HG03097 (cell line): Measurements from ENCODE around the gene PCDHGB4.
"Not testable (repeated sequence)": the region's sequence is repeated elsewhere in the genome, so short reads cannot be mapped to it uniquely, and the experiment has no call there.

Experiments used
- ATAC-seq: cut with Tn5 transposase; IDR thresholded peaks from one replicate; pipeline ENCODE4 v1.9.1; 2021; ENCODE audit not compliant: unreplicated experiment, low FRiP score

PCDHGB4 gene

DNA sequence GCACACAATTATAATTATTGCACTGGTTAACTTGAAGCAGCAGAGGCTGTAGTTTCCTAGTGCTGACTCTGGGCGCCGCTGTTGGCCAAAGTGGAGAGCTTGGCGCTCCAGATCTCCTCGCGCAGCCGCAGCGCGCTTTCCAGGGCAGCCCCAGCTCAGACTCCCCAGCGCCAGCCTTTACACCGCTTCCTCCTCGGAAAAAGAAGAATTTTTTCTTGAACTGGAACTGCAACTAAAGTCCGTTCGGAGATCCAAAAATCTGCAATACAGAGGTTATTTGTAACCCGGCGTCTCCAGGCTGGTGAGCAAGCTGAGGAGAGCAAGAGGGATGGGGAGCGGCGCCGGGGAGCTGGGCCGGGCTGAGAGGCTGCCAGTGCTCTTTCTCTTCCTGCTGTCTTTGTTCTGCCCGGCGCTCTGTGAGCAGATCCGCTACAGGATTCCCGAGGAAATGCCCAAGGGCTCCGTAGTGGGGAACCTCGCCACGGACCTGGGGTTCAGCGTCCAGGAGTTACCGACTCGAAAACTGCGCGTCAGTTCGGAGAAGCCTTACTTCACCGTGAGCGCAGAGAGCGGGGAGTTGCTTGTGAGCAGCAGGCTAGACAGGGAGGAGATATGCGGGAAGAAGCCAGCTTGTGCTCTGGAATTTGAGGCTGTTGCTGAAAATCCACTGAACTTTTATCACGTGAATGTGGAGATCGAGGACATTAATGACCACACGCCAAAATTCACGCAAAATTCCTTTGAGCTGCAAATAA lies at the start of gene PCDHGB4:
PCDHGB4 (plus strand) TSS at position 142 of the 755 bp plus-strand sequence; CDS start at position 329, 187 bp downstream.
- ATAC-seq: not testable (repeated sequence)

DNA sequence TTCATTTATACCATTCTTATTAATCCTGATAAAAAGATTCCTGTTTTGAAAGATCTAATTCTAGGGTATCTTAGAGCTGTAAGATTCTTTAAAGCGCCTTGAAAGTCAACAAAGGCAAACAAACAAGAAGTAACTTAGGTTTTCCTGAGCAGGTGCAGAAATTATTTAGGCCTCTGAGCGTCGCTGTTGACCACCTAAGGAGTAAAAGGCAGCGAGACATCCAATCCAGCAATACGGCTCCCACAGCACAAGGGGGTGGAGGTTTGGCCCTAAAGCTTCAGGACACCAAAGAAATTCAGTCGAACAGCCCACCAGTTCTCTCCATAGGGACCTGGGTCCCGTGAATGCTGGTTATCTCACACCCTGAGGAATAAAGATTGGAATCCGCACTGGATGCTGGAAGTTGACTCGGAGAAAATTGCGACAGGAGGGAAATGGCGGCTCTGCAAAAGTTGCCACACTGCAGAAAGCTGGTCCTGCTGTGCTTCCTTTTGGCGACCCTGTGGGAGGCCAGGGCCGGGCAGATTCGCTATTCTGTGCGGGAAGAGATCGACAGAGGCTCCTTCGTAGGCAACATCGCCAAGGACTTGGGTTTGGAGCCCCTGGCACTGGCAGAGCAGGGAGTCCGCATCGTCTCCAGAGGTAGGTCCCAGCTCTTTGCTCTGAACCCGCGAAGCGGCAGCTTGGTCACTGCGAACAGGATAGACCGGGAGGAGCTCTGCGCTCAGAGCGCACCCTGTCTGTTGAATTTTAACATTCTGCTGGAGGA lies 48.8 kb upstream of the PCDHGB4 start, which contains the start of gene PCDHGA2:
PCDHGA2 (plus strand) TSS at position 223 of the 769 bp plus-strand sequence.
- ATAC-seq: no peak

DNA sequence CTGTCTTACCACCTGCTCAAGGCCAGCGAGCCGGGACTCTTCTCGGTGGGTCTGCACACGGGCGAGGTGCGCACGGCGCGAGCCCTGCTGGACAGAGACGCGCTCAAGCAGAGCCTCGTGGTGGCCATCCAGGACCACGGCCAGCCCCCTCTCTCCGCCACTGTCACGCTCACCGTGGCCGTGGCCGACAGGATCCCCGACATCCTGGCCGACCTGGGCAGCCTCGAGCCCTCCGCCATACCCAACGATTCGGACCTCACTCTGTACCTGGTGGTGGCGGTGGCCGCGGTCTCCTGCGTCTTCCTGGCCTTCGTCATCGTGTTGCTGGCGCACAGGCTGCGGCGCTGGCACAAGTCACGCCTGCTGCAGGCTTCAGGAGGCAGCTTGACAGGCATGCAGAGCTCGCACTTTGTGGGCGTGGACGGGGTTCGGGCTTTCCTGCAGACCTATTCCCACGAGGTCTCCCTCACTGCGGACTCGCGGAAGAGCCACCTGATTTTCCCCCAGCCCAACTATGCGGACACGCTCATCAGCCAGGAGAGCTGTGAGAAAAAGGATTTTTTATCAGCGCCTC lies 46.6 kb upstream of the PCDHGB4 start:
- ATAC-seq: not testable (repeated sequence)

DNA sequence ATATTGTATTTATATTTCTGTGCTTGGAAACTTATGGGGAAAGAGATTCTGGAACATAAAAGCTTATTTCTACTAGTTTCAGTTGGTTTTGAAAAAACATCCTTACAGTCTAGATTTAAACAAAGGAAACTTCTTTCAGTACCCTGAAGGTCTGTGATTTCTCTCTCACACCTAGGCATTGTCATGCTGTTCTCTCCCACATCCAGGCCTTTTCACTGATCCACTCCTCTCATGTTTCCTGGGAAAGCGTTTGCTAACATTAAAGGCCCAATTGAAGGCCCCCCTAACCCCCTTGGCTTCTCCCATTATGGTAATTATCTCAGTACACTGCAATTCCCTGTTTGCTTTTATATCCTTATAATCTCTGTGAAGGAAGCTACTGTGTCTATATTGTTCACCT lies 44.7 kb upstream of the PCDHGB4 start:
- no peak for ATAC-seq

DNA sequence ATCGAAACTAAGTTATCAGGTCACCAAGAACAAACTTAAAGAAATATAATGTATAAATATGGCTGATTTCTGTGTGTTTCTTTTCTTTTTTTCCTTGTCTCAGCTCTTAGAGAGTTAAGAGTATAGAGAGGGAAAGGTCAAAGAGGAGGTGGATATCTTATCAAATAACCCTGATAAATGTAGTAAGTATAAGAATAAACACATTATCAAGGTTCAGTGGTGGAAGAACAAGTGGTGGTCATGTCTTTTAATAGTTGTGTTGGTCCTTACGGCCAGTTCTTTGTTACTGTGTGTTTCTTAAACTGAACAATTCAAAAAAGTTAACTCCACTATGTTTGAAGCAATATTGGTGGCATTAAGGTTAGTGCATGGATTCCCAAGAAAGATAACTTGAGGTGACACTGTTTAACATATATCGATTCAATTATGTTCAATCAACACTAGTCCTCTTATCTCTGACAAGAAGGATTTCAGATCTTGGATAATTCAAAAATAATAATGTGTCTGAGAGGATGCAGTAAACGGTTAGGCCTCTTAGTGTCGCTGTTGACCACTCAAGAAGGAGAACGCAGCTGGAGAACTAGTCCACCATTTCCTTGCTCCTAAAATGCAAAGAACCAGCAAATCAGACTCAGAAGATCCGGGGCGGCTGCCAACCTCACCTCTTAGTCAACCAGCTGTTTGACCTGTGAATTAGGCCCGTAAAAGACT lies 44.1 kb upstream of the PCDHGB4 start, which contains the start of gene PCDHGA3:
PCDHGA3 (plus strand) TSS at position 588 of the 711 bp plus-strand sequence. CDS start 205 bp downstream, outside the sequence.
- ATAC-seq: no peak

DNA sequence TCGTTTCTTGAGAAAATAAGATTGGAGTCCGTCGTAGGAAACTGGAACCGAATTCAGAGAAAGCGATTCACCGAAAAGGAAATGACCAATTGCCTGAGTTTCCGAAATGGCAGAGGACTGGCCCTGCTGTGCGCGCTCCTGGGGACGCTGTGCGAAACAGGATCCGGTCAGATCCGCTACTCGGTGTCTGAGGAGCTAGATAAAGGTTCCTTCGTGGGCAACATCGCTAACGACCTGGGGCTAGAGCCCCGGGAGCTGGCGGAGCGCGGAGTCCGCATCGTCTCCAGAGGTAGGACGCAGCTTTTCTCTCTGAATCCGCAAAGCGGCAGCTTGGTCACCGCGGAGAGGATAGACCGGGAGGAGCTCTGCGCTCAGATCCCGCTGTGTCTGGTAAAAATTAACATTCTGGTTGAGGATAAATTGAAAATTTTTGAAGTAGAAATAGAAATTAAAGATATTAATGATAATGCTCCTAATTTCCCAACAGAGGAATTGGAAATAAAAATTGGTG lies 43.5 kb upstream of the PCDHGB4 start:
- ATAC-seq: no peak

DNA sequence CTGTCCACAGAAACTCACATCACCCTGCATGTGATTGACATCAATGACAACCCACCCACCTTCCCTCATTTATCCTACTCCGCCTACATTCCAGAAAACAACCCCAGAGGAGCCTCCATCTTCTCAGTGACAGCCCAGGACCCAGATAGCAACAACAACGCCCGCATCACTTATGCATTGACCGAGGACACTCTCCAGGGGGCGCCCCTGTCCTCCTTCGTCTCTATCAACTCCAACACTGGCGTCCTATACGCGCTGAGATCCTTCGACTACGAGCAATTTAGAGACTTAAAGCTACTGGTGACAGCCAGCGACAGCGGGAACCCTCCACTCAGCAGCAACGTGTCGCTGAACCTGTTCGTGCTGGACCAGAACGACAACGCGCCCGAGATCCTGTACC lies 42.2 kb upstream of the PCDHGB4 start:
- no peak for ATAC-seq

DNA sequence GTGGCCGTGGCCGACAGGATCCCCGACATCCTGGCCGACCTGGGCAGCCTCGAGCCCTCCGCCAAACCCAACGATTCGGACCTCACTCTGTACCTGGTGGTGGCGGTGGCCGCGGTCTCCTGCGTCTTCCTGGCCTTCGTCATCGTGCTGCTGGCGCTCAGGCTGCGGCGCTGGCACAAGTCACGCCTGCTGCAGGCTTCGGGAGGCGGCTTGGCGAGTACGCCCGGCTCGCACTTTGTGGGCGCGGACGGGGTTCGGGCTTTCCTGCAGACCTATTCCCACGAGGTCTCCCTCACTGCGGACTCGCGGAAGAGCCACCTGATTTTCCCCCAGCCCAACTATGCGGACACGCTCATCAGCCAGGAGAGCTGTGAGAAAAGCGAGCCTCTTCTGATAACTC lies 41.5 kb upstream of the PCDHGB4 start:
- ATAC-seq: not testable (repeated sequence)

DNA sequence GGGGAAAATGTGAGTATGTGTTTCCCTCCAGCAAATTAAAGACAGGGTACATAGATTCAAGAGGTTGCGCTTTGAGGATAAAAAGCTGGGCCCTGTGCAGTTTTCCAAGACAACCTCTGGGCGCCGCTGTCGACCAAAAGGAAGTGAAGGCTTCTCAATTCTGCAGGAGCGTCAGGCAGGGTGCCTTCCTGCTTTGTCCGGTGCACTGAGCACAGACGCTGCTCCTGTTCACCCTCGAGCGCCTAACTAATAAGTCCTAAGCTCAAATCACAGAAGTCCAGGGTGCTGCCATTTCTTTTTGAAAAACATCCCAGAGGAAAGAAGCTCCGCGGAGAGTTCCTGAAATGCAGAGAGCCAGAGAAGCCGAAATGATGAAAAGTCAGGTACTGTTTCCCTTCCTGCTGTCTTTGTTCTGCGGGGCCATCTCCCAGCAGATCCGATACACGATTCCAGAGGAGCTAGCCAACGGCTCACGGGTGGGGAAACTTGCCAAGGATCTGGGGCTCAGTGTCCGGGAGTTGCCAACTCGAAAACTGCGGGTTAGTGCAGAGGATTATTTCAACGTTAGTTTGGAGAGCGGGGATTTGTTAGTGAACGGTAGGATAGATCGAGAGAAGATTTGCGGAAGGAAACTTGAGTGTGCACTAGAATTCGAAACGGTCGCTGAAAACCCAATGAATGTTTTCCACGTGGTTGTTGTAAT lies 37.4 kb upstream of the PCDHGB4 start, which contains the start of gene PCDHGB1:
PCDHGB1 (plus strand) TSS at position 183 of the 703 bp plus-strand sequence; CDS start at position 345, 162 bp downstream.
- no peak for ATAC-seq

DNA sequence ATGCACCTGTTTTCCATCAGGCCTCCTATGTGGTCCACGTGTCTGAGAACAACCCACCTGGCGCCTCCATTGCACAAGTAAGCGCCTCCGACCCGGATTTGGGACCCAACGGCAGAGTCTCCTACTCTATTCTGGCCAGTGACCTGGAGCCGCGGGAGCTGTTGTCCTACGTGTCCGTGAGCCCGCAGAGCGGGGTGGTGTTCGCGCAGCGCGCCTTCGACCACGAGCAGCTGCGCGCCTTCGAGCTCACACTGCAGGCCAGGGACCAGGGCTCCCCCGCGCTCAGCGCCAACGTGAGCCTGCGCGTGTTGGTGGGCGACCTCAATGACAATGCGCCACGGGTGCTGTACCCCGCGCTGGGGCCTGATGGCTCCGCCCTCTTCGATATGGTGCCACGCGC lies 35.9 kb upstream of the PCDHGB4 start:
- ATAC-seq: no peak

DNA sequence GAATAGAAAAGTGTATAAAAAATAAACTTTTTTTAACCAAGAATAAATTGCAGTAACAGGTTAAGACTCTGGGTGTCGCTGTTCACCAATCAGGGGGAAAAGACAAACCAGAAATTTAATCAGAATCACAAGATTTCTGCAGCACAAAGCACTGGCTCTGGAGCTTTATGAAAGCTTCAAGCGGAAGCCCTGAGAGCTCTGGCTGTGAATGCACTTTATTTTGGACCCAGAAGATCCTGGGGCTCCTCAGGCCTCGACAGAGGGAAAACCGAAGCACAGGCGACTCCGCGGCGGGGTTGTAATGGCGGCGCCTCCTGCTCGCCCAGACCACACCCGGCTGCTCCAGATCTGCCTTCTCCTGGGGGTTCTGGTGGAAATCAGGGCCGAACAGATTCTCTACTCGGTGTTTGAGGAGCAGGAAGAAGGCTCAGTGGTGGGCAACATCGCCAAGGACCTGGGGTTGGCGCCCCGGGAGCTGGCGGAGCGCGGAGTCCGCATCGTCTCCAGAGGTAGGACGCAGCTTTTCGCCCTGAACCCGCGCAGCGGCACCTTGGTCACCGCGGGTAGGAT lies 32.5 kb upstream of the PCDHGB4 start, which contains the start of gene PCDHGA4:
PCDHGA4 (plus strand) TSS at position 122 of the 570 bp plus-strand sequence; CDS start at position 209, 87 bp downstream.
- no peak for ATAC-seq

DNA sequence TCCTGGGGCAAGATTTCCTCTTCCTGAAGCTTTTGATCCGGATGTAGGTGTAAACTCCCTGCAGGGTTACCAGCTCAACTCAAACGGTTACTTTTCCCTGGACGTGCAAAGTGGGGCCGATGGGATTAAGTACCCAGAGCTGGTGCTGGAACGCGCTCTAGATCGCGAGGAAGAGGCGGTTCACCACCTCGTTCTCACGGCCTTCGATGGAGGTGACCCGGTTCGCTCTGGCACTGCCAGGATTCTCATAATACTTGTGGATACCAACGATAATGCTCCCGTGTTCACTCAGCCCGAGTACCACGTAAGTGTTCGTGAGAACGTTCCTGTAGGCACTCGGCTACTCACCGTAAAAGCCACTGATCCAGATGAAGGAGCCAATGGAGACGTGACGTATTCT lies 31.9 kb upstream of the PCDHGB4 start:
- ATAC-seq: no peak

DNA sequence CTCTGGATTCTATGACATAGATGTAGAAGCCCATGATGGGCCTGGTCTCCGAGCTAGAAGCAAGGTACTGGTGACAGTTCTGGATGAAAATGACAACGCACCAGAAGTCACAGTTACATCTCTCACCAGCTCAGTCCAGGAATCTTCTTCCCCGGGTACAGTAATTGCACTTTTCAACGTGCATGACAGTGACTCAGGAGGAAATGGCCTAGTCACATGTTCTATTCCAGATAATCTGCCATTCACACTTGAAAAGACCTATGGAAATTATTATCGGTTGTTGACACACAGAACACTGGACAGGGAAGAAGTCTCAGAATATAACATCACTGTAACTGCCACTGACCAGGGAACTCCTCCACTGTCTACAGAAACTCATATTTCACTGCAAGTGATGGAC lies 31.4 kb upstream of the PCDHGB4 start:
- no peak for ATAC-seq

DNA sequence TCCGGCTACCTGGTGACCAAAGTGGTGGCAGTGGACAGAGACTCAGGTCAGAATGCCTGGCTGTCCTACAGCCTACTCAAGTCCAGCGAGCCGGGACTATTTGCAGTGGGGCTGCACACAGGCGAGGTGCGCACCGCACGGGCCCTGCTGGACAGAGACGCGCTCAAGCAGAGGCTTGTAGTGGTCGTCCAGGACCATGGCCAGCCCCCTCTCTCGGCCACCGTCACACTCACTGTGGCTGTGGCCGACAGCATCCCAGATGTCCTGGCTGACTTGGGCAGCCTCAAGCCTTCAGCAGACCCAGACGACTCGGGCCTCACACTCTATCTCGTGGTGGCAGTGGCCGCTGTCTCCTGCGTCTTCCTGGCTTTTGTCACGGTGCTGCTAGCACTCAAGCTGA lies 30.5 kb upstream of the PCDHGB4 start:
- ATAC-seq: no peak

DNA sequence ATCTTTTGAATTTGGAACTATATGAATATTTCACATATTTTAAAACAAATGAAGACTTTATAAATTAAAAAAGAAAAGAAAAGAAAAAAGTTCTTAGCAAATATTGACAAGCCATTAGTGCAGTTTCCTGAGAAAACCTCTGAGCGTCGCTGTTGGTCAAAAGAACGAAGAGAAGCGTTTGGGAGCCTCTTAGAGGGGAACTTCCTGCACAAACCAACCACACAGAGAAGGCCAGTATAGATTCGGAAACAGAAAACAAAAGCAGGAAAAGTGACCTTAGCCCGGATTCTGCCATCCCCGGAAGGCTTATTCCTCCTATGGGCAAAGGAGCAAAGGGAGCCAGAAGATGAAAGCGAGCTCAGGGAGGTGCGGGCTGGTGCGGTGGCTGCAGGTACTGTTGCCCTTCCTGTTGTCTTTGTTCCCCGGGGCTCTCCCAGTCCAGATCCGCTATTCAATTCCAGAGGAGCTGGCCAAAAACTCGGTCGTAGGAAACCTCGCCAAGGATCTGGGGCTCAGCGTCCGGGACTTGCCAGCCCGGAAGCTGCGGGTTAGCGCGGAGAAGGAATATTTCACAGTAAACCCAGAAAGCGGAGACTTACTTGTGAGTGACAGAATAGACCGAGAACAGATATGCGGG lies 27.6 kb upstream of the PCDHGB4 start, which contains the start of gene PCDHGB2:
PCDHGB2 (plus strand) TSS at position 205 of the 637 bp plus-strand sequence; CDS start at position 347, 142 bp downstream.
- no peak for ATAC-seq

DNA sequence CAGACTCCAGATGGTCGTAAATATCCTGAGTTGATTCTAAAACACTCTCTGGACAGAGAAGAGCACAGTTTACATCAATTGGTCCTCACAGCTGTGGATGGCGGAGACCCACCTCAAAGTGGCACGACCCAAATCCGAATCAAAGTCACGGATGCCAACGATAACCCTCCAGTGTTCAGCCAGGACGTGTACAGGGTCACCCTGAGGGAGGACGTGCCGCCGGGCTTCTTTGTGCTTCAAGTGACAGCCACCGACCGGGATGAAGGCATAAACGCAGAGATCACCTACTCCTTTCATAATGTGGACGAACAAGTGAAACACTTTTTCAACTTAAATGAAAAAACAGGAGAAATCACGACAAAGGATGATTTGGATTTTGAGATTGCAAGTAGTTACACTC lies 26.8 kb upstream of the PCDHGB4 start:
- no peak for ATAC-seq

DNA sequence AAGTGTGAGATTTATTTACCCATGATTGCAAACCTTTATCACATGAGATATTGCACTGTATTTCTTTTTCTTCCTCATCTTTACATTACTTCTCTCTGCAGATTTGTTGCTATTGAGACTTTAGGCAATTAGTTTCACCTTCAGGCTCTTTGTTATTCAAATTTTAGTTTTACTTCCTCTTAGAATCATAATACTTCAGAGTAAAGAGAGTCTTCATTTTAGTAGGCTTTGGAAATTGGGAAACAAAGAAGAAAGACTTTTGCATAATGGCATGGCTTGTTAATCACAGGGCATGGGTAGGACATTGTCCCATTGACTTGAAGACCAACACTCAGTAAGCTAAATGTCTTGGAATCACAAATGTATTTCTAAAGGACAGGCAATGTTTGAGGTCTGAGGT lies 24.8 kb upstream of the PCDHGB4 start:
- ATAC-seq: no peak

DNA sequence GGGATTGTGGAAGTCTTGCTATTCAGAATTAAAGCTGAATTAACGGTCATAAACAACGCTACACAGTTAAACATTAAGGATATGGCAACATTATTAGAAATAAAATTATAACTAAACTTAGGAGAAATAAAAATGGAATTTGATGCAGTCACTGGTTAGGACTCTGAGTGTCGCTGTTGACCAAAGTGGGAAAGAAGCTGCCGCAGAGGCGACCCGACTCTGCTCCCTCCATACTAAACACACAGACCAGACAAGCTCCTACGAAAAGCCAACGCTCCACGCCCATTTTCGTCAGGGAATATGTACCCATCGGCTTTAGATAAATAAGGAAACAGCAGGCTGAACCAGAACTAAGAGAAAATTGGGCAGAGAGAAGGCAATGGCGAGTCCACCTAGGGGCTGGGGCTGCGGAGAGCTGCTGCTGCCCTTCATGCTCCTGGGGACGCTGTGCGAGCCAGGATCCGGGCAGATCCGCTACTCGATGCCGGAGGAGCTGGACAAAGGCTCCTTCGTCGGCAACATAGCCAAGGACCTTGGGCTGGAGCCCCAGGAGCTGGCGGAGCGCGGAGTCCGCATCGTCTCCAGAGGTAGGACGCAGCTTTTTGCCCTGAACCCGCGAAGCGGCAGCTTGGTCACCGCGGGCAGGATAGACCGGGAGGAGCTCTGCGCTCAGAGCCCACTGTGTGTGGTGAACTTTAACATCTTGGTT lies 23.4 kb upstream of the PCDHGB4 start, which contains the start of gene PCDHGA5:
PCDHGA5 (plus strand) TSS at position 211 of the 709 bp plus-strand sequence; CDS start at position 380, 169 bp downstream.
- no peak for ATAC-seq
